ENCODE results near the gene TMEM255B.
"Not testable (repeated sequence)": the region's sequence is repeated elsewhere in the genome, so short reads cannot be mapped to it uniquely, and the experiment has no call there.

TMEM255B gene

DNA sequence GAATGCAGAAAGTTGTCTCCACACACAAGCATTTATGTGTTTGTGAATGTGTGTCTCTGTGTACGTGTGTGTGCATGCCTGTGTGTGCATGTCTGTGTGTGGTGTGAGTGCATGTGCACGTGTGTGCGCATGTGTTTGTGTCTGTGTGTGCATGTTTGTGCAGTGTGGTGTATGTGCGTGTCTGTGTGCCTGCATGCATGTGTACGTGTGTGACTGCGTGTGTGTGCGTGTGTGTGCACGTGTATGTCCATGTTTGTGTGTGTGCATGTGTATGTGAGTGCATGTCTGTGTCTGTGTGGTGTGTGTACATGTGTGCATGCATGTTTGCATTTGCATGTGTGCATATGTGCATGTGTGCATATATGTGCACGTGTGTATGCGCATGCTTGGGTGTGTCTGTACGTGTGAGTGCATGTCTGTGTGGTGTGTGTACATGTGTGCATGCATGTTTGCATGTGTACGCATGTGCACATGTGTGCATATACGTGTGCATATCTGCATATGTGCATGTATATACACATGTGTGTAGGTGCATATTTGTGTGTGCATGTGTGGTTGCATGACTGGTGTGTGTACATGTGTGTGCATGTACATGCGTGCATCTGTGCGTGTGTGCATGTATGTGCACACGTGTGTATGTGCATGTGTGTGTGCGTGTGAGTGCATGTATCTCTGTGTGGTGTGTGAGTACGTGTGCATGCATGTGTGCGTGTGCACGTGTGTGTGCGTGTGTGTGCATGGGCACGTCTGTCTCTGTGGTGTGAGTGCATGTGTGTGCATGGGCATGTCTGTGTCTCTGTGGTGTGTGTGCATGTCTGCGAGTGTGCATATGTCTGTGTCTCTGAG is 8.2 kb upstream of the TMEM255B start:
- DNase-seq, result no peak

DNA sequence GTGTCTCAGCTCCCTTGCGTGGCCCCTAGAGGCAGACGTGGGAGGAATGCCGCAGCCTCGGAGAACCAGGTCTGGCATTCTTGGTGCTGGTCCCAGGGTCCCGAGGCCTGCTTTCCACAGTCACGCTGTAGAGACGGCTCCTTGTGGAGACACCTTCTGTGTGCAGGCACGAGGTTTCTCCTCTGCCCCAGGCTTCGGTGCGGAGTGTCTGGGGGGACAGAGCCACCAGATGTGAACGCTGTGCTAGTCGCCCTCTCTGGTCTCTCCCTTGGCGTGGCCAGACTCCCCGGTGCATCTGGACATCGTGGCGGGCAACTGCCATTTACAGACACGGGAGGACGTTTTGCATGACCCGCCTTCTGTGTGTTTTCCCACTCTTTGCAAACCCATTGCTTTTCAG is 7.5 kb upstream of the TMEM255B start:
- DNase-seq, result no peak

- not testable (repeated sequence) for DNase-seq
Observed at GRCh38 chr13:113752211-113752986, 6.6 kb upstream of the TMEM255B start.

- DNase-seq, result no peak
Observed at GRCh38 chr13:113753171-113753570, 5.9 kb upstream of the TMEM255B start.

- no peak for DNase-seq
Observed at GRCh38 chr13:113754242-113754641, 4.8 kb upstream of the TMEM255B start.

DNA sequence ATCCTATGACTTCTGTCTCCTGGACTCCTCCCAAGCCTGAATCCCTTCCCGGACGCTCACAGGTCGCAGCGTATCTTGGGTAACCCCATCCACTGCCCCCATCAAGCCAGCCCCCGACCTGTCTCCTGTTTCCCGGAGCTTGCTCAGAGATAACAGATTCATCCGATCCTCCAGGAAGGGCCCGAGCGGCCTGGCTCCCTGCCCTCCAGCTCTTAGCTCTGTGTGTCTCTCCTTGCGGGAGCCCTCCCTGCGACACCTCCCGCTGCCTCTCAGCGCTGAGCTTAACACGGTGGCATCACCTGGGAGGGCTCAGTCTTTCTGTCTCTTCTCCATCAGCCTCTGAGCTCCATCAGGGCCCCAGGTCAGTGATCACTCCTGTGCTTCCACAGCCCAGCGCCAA is 4.3 kb upstream of the TMEM255B start:
- no peak for DNase-seq

DNA sequence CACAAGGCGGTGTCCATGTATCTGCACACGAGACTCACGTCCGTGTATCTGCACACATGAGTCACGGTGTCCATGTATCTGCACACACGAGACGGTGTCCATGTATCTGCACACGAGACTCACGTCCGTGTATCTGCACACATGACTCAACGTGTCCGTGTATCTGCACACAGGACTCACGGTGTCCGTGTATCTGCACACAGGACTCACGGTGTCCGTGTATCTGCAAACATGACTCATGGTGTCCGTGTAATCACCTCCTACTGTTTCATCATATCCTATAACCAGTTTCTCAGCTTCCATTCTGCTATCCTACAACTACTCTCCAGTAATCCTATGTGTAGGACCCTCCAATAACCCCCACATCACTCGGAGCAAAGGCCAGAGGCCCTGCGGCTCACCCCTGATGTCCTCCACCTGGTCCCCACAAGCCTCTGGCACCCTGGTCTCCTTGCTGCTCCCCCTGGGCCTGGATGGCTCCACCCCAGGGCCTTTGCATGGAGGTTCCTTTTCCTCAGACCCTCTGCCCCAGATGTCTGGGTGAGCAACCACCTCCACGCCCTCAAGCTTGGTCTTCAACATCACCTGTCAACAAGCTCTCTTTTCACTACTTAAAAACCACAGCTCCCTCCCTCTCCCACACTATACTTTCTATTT is 2.5 kb upstream of the TMEM255B start:
- no peak for DNase-seq

DNA sequence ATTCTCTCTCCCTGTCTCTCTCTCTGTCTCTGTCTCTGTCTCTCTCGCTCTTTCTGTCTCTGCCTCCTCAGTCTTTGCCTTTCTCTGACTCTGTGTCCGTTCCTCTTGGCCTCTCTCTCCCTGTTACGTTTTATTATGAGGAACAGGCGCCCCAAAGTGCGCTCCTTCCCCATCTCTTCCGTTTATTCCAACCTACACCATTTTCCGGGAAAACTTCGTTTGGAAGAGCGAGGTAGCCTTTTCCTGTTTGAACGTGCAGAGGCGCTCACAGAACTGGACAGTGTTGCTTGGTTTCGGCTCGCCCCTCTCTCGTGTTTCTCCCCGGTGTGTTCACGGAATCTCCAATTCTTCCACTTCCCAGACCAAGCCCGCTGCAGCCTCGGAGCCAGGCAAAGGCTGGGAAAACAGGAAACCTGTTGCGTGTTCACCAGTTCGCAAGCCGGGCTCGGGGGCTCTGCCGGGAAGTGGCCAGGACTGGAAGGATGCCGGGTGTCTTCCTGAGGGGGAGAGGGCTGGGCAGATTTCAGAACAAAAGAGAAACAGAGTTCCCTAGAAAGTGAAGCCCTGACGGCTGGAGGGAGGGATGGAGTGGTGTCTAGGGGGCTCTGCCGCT is 605 bp downstream of the TMEM255B start:
- no peak for DNase-seq

DNA sequence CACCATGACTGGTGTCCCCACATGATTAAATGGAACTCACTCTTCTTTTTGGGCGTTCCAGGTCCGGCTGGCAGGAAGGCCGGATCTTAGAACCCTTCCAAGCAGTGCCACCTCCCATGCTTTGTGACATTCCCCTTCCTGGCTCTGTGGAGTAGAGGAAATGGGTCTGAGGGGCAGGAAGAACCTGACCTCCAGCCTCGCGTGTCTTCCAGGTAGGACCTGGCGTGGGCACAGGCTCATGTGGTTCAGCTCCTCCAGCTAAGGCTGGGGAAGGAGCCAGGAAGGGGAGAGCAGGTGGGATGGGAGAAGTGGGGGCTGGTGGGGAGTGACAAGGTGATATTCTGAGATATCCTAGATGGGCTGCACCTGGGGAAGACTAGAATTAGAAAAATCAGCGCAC is 2.1 kb downstream of the TMEM255B start:
- no peak for DNase-seq

- DNase-seq, result no peak
Observed at GRCh38 chr13:113762075-113762474, 3.0 kb downstream of the TMEM255B start.

- no peak for DNase-seq
Observed at GRCh38 chr13:113762538-113762937, 3.5 kb downstream of the TMEM255B start.

GRCh38 chr13:113763254-113763653 is 4.2 kb downstream of the TMEM255B start:
- no peak for DNase-seq

- no peak for DNase-seq
Observed at GRCh38 chr13:113763961-113764792, 5.2 kb downstream of the TMEM255B start.

GRCh38 chr13:113764793-113765563 is 6.0 kb downstream of the TMEM255B start:
- no peak for DNase-seq

DNA sequence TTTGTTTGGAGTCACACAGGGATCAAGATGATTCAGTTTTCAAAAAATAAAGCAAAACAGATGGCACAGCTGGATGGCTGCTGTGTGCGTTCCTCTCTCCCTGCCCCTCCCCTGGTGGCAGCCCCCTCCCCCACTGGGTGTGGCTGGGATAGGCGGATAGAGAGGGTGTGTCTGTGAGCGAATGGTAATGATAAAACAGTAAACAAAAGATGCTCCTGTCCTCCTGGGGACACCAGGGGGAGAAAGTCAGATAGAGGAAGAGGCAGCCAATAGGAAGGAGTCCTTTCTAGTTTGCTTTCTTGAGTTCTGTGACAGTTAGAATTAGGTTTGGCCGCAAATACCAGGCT is 6.5 kb downstream of the TMEM255B start:
- no peak for DNase-seq

- DNase-seq, result no peak
Observed at GRCh38 chr13:113766035-113766800, 7.2 kb downstream of the TMEM255B start.

DNA sequence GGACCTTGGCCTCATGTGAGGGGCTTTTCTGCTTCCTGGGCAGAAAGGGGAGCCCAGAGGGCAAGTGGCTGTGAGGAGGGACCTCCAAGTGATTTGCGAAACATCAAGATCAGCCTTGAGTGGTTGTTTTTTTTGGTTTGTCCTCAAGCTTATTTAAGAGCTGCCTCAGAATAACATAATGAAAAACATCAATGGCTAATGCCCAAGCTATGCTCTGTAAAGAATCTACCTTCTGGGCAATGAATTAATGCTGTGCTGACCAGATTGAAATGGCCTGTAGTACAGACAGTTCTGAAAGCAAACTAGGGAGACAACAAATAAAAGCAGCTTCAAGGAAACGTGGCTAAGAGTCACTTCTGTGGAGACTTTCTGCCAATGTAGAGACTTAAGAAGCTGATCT is 8.3 kb downstream of the TMEM255B start:
- DNase-seq, result no peak

- DNase-seq, result no peak
Observed at GRCh38 chr13:113768018-113768905, 9.2 kb downstream of the TMEM255B start.

DNA sequence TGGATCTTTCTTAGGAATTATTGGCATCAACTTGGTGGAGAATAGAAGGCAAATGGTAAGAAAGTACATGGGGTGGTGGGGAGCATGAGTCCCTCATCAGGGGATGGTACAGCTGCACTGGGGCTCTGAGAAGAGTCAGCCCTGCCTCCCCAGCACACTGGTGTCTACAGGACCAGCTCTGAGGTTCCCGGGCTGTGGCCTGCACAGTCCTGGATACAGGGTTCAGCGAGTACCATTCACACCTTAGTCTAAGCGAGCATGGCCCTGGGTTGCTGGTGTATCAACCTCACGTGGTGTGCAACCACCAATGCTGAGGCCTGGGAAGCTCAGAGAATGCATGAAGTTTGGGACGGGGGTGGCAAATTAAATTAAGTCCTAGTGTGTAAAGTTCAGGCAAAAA is 10.1 kb downstream of the TMEM255B start:
- no peak for DNase-seq

GRCh38 chr13:113769881-113770280 is 10.9 kb downstream of the TMEM255B start:
- DNase-seq, result no peak

Data from suppressor macrophage treated with lipopolysaccharide for 4 hours (primary cell).